GM13976 (cell line): ENCODE data around the gene ZNF816.

Experiments used
- DNase-seq: peaks from one replicate; pipeline ENCODE4 v3.0.0; 2012; ENCODE audit warnings: low spot score
- CTCF ChIP-seq: IDR thresholded peaks from 2 replicates; pipeline ENCODE4 v1.5.1; 2012; ENCODE audit warnings: borderline replicate concordance, mild to moderate bottlenecking; ENCODE audit not compliant: insufficient read depth; ENCODE audit errors: extremely low read depth, missing control alignments, control extremely low read depth
- in situ Hi-C: fragments of 300-500 bp; cut with MboI; formaldehyde crosslinking; loops from one replicate; pipeline ENCODE4 v1.12.0; 2022; ENCODE audit warnings: low sequenced_read_pairs, mixed read lengths, inconsistent platforms; ENCODE audit not compliant: unreplicated experiment

ZNF816 gene

GRCh38 chr19:52962394-52963246 is at the start of gene ZNF816:
Gene ZNF816, minus strand, starts transcription at chr19:52962881. Its CDS starts 6,792 bp downstream, at chr19:52956089.
- DNase-seq = peak; percentile 99
- TF ChIP-seq CTCF = no peak
- in situ Hi-C loops = no loop called here

GRCh38 chr19:53012006-53012405 is 49.3 kb upstream of the ZNF816 start:
- TF ChIP-seq CTCF = no peak
- DNase-seq = no peak
- in situ Hi-C loops = no loop called here

GRCh38 chr19:53010494-53010893 is 47.8 kb upstream of the ZNF816 start:
- DNase-seq = no peak
- no peak for TF ChIP-seq CTCF
- in situ Hi-C loops = no loop called here

DNA sequence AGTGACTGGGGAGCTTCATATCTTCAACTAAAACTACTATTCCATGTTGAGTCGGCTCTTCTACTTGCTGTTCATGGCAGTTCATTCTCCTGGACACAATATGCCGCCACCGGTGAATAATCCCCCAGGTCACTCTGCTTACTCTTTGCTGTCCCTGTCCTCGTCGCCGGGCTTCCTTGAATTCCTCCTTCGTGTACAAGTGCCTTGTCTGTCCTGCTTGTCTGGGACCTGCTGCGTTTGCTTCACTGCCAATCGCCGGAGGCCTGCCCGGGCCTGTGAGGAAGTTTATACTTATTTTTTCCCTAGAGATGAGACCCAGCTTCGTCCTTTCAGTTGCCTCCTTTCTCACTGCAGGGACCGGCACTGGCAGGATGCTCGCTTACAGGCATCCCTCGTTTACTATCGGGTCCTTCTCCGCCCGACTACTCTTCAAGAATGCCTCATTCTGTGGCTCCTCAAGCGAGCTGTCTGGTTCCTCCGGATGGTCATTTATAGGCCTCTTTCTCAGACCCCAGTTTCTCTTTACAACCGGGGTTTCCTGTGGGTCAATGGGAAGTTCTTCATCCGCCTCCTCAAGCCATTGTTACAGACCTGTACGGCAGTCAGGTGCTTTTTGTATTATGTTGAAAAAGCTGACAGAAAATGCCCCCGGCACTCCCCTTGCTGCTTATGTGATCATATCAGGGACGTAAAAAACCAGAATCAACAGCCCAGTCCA is 45.5 kb upstream of the ZNF816 start:
- in situ Hi-C loops = no loop called here
- DNase-seq = no peak
- no peak for TF ChIP-seq CTCF

- DNase-seq = no peak
- in situ Hi-C loops = no loop called here
- TF ChIP-seq CTCF = no peak
Observed at GRCh38 chr19:53007606-53008005, 44.9 kb upstream of the ZNF816 start.

- in situ Hi-C loops = no loop called here
- TF ChIP-seq CTCF = no peak
- DNase-seq = no peak
Observed at GRCh38 chr19:53007200-53007599, 44.5 kb upstream of the ZNF816 start.
